ENCODE measurements around the gene ADARB2.

Gene ADARB2

DNA sequence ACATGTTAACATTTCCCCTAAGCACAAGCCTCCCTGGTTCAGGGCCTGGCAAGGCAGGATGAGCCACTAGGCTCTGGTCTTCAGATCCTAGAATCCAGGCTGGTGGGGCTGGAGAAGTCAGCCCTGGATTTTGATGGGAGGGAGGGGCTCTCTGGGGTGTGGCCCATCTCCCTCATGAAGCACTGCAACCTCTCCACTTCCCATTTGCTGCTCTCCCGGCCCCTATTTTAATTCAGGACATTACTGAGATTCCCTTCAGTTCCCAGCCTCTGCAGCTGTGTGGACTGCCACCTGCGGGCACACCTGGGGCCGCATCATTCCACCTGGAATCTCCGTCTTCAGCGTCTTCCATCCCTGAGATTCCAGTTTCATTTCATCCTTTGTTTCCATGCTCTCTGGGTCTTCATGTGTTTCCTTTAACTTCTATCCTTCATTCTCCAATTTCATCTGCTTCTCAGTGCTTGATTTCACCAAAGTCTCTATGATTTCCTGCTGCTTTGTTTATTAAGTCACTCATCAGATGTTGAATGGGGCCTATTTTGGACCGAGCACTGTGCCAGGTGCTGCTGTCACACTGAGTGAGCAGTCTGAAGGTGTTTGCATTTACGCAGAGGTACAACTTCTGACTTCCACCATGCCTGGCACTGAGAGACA is 427.6 kb downstream of the ADARB2 start:
- TF ChIP-seq, protein P1, sequence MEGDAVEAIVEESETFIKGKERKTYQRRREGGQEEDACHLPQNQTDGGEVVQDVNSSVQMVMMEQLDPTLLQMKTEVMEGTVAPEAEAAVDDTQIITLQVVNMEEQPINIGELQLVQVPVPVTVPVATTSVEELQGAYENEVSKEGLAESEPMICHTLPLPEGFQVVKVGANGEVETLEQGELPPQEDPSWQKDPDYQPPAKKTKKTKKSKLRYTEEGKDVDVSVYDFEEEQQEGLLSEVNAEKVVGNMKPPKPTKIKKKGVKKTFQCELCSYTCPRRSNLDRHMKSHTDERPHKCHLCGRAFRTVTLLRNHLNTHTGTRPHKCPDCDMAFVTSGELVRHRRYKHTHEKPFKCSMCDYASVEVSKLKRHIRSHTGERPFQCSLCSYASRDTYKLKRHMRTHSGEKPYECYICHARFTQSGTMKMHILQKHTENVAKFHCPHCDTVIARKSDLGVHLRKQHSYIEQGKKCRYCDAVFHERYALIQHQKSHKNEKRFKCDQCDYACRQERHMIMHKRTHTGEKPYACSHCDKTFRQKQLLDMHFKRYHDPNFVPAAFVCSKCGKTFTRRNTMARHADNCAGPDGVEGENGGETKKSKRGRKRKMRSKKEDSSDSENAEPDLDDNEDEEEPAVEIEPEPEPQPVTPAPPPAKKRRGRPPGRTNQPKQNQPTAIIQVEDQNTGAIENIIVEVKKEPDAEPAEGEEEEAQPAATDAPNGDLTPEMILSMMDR (IDR thresholded peaks at IDR 0.05; ENCODE audit: low read depth, low read length) = no peak
- no peak overlapping the region for H3K4me3 ChIP-seq (ENCODE audit: low read depth, low read length)

DNA sequence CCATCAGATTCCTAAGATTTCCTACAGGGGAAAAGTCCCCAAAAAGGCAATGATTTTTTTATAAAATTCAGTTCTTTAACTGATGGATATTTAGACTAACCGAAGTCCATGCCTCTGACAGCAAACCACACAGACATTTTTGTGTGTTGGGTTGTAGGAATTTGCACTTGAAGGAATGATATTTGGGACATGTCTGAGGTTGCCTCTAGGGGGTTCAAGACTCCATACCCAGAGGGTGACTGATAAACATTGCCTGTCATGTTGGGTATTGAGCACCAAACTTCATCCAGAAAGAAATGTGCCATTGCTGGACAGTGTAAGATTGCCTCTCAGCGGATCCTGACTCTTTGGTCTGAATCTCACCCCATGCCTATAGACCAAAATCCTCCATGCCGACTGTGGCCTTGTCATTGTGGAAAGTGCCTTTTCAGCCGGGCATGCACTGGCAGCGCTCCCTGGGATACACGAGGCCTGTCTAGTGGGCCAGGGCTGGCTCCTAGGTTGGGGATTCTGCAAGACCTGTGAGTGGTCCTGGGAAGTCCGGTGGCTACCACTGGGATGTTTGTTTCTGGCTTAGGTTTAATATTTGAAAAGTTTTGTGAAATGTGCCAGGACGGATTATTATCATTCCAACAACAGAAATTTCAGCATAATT is 428.2 kb downstream of the ADARB2 start:
- TF ChIP-seq, protein P1 (IDR thresholded peaks at IDR 0.05; ENCODE audit: low read depth, low read length) = no peak

DNA sequence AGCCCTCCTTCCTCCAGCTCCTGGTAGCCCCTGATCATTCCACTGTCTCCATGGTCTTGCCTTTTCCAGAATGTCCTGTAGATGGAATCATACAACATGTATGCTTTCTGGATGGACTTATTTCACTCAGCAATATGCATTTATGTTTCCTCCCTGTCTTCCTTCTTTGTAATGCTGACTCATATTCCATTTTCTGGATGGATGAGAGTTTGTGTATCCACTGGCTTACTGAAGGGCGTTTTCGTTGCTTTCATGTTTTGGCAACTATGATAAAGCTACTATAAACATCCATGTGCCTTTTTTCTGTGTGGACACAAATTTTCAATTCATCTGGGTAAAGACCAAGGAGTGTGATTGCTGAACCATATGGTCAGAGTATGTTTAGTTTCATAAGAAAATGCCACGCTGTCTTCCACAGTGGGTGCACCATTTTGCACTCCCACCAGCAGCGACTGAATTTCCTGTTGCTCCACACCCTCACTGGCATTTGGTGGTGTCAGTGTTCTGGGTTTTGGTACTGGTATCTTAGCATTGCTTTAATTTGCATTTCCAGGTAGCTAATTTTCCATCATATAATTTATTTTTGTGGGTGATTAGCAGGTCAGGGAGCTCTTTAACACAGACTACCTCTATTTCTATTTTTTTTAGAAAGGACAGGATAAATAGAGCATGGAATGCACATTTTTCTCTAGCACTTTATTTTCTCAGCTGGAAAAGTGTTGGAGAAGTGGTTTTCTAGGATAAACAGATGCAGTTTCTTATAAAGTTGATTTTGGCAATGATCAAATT is 429.0 kb downstream of the ADARB2 start:
- no peak overlapping the region for H3K4me3 ChIP-seq (ENCODE audit: low read depth, low read length)
- TF ChIP-seq, protein P1 (IDR thresholded peaks at IDR 0.05; ENCODE audit: low read depth, low read length) = no peak

More for the DNA sequence above, 428.2 kb downstream of the ADARB2 start:
- H3K4me3 ChIP-seq (ENCODE audit: low read depth, low read length) = no peak overlapping the region

DNA sequence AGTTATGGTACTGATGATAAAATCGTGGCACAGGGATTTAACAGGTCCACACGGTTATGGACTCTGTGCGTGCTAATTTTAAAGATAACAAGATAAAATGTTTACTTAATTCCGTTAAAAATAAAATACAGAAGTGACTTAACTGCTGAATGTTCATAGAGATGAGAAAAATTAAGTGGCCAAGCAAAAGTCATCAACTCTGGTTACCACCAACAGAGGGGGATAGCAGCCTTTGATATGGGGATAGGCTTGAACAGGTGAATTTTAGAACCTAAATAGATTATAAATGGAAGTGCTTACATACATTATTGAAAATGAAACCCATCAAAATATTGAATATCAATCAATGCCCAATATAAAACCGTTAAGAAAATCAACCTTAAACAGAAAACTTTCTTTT is 436.2 kb downstream of the ADARB2 start:
- no peak overlapping the region for H3K4me3 ChIP-seq (ENCODE audit: low read depth, low read length)
- TF ChIP-seq, protein P1 (IDR thresholded peaks at IDR 0.05; ENCODE audit: low read depth, low read length) = no peak

DNA sequence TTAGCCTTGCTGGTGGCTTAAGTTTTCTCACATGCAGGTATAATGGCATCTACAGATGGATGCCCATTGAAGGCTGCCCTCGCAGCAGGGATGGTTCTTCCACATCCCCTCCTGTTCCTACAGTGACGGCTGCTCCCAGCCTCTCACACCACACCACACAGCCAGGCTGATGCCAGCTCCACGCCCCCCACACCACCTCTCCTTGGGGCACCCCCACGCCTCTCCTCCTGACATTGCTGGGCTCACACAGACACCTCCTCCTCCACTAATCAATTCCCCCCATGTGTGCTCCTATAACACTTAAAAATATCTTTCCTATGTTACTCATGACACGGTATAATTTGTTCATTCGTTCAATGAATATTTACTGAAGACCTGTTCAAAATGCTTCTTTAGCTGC is 437.1 kb downstream of the ADARB2 start:
- no peak overlapping the region for H3K4me3 ChIP-seq (ENCODE audit: low read depth, low read length)
- TF ChIP-seq, protein P1 (IDR thresholded peaks at IDR 0.05; ENCODE audit: low read depth, low read length) = no peak

DNA sequence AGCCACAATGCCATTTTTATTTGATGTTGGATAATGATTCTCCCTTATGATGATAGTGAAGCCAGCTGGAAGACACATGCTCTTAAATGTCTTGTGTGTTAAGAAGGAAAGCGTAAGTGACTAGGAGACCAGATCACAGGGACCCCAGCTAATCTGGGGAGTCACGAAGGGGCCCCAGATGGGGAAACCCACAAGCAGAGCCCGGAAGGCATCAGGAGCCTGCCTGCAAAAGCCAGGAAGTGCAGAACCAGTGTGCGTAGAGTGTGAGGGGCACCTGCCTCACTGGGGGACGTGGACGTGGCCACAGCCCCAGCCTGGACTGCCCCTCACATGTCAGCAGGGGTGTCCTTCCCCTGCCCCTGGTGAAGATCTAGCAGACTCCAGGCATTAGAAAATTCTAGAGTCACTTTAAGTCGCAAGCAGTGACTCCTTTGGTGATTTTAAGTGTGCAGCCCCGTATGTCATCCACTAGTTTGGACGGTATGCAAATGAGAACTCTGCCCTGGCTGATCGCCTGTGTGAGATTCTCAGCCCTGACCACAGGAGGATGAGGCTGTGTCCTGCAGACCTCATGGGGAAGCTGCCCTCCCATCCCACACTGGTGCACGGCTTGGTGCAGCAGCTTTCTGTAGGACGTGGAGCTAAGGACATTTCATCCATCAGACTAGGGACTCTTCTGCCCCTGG is 438.1 kb downstream of the ADARB2 start:
- H3K4me3 ChIP-seq (ENCODE audit: low read depth, low read length) = no peak overlapping the region
- TF ChIP-seq, protein P1 (IDR thresholded peaks at IDR 0.05; ENCODE audit: low read depth, low read length) = no peak
